ENCODE results near the gene RAPH1. TPM values are rescaled to one million over a fixed set of nuclear protein-coding genes. Genes with fewer than 3 reads are reported as not detected.
"Not testable (repeated sequence)": the region's sequence is repeated elsewhere in the genome, so short reads cannot be mapped to it uniquely, and the experiment has no call there.

Gene RAPH1
- total and polyA plus RNA-seq, 11 donors, result 3.6 to 30.4 (median 16.2) TPM

DNA sequence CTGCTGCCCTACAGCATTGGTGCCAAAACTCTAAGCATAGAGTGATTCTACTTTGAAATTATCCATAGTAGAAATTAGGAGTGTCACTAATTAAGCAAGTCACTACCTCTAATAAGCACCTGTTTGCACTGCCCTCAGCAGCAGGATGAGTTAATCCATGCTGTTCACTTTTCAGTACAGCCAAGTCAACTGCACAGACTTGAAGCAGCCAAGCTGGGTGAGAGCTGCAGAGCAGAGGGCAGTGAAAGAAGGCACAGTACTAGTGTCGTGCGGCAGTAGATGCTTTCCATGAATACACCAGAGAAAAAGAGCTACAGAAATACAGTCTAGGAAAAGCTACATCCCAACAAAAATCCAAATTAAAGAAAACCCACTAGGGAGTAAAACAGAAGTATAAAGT lies 98.6 kb downstream of the RAPH1 start:
- Histone ChIP-seq H3K4me3 (no peak overlapping the region), H3K9me3 (no peaks in the 10 kb centered on the region), H3K36me3 (peaks cover 0 to 84% (median 52%) of the 10 kb centered on the region in 9 donors), H3K27ac (no peak overlapping the region), H3K4me1 (peaks cover 0 to 7% (median 0%) of the 10 kb centered on the region in 12 donors), H3K27me3 (no peaks in the 10 kb centered on the region)
- TF ChIP-seq, protein P1, sequence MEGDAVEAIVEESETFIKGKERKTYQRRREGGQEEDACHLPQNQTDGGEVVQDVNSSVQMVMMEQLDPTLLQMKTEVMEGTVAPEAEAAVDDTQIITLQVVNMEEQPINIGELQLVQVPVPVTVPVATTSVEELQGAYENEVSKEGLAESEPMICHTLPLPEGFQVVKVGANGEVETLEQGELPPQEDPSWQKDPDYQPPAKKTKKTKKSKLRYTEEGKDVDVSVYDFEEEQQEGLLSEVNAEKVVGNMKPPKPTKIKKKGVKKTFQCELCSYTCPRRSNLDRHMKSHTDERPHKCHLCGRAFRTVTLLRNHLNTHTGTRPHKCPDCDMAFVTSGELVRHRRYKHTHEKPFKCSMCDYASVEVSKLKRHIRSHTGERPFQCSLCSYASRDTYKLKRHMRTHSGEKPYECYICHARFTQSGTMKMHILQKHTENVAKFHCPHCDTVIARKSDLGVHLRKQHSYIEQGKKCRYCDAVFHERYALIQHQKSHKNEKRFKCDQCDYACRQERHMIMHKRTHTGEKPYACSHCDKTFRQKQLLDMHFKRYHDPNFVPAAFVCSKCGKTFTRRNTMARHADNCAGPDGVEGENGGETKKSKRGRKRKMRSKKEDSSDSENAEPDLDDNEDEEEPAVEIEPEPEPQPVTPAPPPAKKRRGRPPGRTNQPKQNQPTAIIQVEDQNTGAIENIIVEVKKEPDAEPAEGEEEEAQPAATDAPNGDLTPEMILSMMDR (IDR thresholded peaks at IDR 0.05), result no peak
- TF ChIP-seq POLR2A (IDR thresholded peaks at IDR 0.05), result no peak
- ATAC-seq (no peak), DNase-seq (no peak)
- 55 to 72% (median 65%) methylated on average over 2 of the region's 2 CpGs for WGBS, 4 donors
- intact Hi-C loops (cut with DNase I), result loop anchor here in 1 of 10 donors (10.0 kb wide), 1 partner anchor 172 kb away; no protein-coding TSS in a partner anchor

DNA sequence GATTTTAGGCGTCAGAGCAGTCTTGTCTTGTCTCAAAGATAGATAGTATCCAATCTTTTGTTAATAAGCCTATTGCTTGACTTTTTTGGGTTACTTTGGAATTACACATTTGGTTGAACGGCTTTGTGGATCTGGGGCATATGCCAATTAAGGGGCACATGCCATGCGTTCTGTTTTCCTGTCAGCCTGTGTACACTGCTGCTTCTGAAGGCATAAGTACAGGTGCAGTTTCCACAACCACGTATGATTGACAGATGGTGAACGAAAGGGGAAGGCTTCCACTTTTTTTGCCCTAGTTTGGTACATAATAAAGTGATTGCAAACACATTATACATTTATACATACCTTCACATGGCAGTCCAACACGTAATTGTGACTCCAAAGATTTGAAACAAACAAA lies 102.3 kb downstream of the RAPH1 start:
- H3K27me3 ChIP-seq, result no peaks in the 10 kb centered on the region
- no peak overlapping the region for H3K4me3 ChIP-seq
- ATAC-seq, result no peak
- intact Hi-C loops (cut with DNase I), result loop anchor here in 1 of 10 donors (10.0 kb wide), 1 partner anchor 168 kb away; no protein-coding TSS in a partner anchor
- peaks cover 0 to 85% (median 42%) of the 10 kb centered on the region in 9 donors for H3K36me3 ChIP-seq
- no peak for DNase-seq
- H3K9me3 ChIP-seq, result no peaks in the 10 kb centered on the region
- no peak for TF ChIP-seq POLR2A (IDR thresholded peaks at IDR 0.05)
- TF ChIP-seq, protein P1 (IDR thresholded peaks at IDR 0.05), result no peak
- H3K4me1 ChIP-seq, result peaks cover 0 to 7% (median 0%) of the 10 kb centered on the region in 12 donors
- WGBS, 4 donors, result 74 to 82% (median 79%) methylated on average over 6 of the region's 6 CpGs
- no peak overlapping the region for H3K27ac ChIP-seq

DNA sequence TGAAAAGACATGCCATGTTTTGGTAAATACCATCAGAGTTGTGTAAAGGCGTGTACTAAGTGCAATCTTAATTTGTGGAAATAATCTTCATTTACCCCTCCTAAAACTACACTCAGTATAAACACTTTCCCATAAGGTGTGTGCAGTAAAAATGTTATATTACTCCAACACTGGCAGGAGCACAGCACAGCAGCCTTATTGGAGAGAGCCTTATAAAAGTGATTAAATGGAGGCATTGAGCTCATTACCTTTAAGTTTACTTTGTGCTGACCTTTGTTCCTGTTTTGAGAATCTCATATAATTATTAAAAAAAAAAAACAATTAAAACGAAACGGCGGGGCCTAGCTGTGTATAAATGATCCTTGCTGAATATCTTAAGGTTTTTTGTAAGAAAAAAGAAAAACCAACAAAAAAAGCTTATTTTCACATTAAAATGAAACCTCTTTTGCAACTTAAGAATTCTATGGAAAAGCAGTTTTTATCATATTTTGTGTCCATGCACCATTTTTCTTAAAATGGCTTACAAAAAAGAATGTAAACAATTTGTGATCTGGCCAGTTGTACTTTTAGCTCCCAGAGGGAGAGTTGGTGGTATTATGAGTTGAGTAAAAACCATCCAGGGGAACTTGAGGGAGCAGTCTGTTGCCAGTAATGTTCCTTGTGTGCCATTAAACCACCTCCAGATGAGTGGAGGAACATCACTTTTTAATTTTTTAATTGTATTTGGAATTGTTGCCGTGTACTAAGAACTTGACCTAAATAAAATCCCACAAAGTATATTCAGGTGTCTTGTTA lies 103.5 kb downstream of the RAPH1 start:
- DNase-seq (no peak), ATAC-seq (no peak)
- Histone ChIP-seq H3K9me3 (no peaks in the 10 kb centered on the region), H3K27ac (peak overlapping the region in 1 of 12 donors; percentile 8), H3K27me3 (no peaks in the 10 kb centered on the region), H3K4me1 (peaks cover 0 to 5% (median 0%) of the 10 kb centered on the region in 12 donors), H3K4me3 (no peak overlapping the region), H3K36me3 (peaks cover 0 to 83% (median 43%) of the 10 kb centered on the region in 9 donors)
- intact Hi-C loops (cut with DNase I), result loop anchor here in 1 of 10 donors (10.0 kb wide), 1 partner anchor 167 kb away; no protein-coding TSS in a partner anchor
- no peak for TF ChIP-seq POLR2A (IDR thresholded peaks at IDR 0.05)
- TF ChIP-seq, protein P1 (IDR thresholded peaks at IDR 0.05), result no peak
- 87 to 91% (median 88%) methylated on average over 5 of the region's 5 CpGs for WGBS, 4 donors

DNA sequence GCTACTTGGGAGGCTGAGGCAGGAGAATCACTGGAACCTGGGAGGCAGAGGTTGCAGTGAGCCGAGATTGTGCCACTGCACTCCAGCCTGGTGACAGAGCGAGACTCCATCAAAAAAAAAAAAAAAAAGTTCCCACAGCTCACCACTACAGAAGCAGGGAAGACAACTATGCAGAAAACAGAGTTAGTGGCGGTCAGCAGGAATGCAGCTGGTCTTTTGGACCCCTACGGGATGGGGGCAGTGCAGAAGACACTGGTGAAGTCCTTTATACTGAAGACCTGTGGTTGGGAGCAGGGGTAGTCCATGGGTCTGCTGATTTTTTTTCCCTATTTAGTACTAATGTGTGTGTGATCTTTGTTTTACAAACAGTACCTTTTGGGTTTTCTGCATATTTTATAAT lies 105.5 kb downstream of the RAPH1 start:
- H3K36me3 ChIP-seq, result peaks cover 0 to 79% (median 35%) of the 10 kb centered on the region in 9 donors
- H3K27me3 ChIP-seq, result not testable (repeated sequence)

More for the DNA sequence above, 105.5 kb downstream of the RAPH1 start:
- 96 to 98% (median 96%) methylated on average over 4 of the region's 4 CpGs for WGBS, 4 donors
- not testable (repeated sequence) for H3K4me3 ChIP-seq, H3K27ac ChIP-seq, ATAC-seq, DNase-seq, H3K4me1 ChIP-seq, H3K9me3 ChIP-seq
- intact Hi-C loops (cut with DNase I), result loop anchor here in 1 of 10 donors (10.0 kb wide), 1 partner anchor 165 kb away; no protein-coding TSS in a partner anchor
